Measurements from ENCODE around the gene ANKH.
A peak's percentile ranks its signal among the peaks of the same experiment; 100 is the strongest.
"Not testable (repeated sequence)": the region's sequence is repeated elsewhere in the genome, so short reads cannot be mapped to it uniquely, and the experiment has no call there.

The ANKH gene

DNA sequence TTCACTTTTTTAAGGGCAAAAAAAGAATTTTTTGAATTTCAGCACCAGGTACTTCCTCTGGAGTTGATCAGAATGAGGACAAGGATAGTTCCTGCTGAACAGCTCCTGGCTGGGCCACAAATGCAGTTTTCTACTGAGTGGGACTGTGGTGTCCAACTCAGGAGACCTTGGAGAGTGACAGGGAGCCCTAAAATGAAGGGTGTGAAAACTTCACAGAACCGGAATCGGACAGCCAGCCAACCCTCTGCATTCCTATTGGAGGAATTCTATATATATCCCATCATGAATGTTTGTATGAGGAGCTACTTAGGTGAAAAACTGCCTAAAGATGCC is 40.6 kb downstream of the ANKH start:
- no peak overlapping the region for H3K4me3 Mint-ChIP-seq
- no peak for DNase-seq
- H3K27me3 Mint-ChIP-seq, result no peaks in the 10 kb centered on the region
- H3K27ac Mint-ChIP-seq, result no peak overlapping the region
- ATAC-seq, result no peak
- no peaks in the 10 kb centered on the region for H3K9me3 Mint-ChIP-seq
- H3K4me1 Mint-ChIP-seq, result peaks cover 49% of the 10 kb centered on the region

DNA sequence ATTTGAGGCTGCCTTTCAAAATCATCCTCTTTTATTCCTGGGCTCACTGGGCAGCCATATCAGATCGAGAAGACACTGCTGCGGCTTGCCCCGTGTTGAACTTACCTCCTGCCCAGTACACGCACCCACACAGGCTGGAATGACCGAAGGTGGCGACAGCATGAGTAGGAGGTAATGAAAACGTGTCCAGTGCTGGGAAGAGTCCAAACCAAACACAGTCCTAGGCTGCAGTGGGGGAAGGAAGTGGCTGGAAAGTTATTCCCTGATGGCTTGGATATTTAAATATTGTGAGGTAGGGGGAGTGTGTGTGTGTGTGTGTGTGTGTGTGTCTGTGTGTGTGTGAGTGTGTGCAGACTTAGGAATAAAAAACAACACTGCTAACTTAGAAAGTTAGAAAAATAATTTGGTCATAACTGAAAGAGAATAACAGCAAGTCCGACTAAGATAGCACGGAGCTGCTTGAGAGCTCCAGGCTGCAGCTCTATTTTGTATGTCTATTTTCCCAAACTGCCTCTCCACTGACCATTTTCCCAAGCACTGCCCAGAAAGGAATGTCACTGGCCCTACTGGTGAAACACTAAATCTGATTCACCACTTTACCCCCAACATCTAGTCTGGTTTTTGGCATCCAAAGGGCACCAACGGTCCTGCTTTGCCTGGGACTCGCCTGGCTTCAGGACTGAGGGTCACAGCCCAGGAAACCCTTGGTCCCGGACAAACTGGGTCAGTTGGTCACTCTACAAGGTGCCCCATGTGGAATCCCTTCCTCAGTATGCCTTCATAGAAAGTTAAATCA is 41.2 kb downstream of the ANKH start:
- ATAC-seq, result no peak
- Mint-ChIP-seq H3K4me1 (peaks cover 46% of the 10 kb centered on the region), H3K27ac (no peak overlapping the region), H3K4me3 (no peak overlapping the region), H3K27me3 (no peaks in the 10 kb centered on the region), H3K9me3 (no peaks in the 10 kb centered on the region)
- DNase-seq, result no peak

DNA sequence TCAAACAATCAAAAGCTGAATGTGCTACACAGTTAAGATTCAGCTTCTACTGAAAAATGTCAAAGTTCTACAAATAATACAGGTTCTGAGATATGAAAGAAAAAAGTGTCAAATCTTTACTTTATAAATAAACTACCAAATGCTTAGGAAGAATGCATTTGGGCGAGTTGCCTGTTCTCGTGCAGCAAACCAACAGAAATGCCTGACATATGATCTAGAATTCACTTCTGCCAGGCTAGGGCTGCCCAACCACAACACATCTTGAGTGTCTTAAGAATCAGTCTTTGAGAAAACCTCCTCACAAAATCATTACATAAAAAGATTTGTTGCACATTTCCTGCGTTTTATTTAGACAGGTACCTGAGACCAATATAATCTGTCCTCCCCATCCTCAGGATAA is 42.2 kb downstream of the ANKH start:
- Mint-ChIP-seq H3K9me3 (no peaks in the 10 kb centered on the region), H3K4me3 (no peak overlapping the region), H3K27me3 (no peaks in the 10 kb centered on the region), H3K4me1 (peaks cover 53% of the 10 kb centered on the region), H3K27ac (peak overlapping the region in 1 of 2 donors; percentile 51)
- ATAC-seq, result no peak
- DNase-seq, result no peak

DNA sequence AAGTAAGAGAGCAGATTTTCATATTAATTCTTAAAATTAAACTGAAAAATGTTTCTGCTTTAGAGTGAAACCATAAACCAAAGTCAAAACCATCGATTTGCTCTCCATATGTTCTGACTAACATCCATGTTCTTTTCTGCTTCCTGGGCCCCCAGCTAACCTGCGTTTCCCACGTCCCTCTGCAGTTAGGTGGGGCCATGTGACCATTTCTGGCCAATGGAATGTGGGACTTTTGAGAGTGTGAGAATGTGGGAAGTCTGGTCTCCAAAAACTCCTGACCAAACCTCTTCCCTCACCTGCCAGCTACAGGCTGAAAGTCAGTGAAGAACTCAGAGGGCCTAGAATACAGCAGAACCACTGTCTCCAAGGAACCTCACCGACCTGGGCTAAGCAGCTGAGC is 44.9 kb downstream of the ANKH start:
- Mint-ChIP-seq H3K4me1 (peaks cover 55% of the 10 kb centered on the region), H3K4me3 (no peak overlapping the region), H3K27ac (peak overlapping the region in 1 of 2 donors; percentile 77), H3K9me3 (no peaks in the 10 kb centered on the region), H3K27me3 (no peaks in the 10 kb centered on the region)
- ATAC-seq (no peak), DNase-seq (no peak)

DNA sequence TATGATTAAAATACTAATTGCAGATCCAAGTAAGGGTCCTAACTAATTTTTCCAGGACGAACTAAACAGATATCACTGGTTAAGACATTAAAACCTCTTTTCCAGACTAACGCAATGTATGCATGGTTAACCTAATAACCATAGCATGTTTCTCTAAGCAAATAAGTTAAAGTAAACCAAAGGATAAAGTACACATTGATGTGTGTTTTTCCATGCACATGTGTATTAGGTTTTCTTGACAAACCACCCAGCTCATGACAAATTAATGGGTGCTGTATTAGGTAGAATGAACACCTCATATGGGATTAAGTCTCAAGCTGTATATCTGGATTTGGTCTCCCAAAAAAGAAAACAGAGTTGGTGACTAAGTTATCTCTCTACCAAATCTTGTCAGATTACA is 45.6 kb downstream of the ANKH start:
- H3K4me3 Mint-ChIP-seq, result no peak overlapping the region
- H3K27me3 Mint-ChIP-seq, result no peaks in the 10 kb centered on the region
- no peak overlapping the region for H3K27ac Mint-ChIP-seq
- peaks cover 57% of the 10 kb centered on the region for H3K4me1 Mint-ChIP-seq
- ATAC-seq (no peak), DNase-seq (no peak)
- no peaks in the 10 kb centered on the region for H3K9me3 Mint-ChIP-seq

DNA sequence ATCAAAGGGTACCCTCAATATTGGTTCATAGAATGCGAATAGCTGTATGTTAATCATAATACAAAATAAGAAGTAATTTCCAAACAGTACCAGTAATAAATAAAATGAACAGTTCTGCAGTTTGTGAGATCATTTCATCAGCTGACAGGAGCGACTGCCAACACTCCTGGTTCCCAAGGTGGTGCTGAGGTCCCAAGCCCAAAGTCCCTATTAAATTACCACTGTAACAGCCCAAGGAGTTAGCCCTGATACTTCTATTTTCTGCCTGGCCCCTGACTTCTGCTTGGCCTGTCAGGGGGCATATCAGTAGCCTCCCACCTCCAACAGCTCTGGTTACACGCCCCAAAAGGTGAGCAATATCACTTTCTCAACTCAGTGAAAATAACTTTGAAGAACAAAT is 47.1 kb downstream of the ANKH start:
- Mint-ChIP-seq H3K4me3 (no peak overlapping the region), H3K4me1 (peaks cover 60% of the 10 kb centered on the region), H3K9me3 (no peaks in the 10 kb centered on the region), H3K27ac (no peak overlapping the region), H3K27me3 (no peaks in the 10 kb centered on the region)
- ATAC-seq, result no peak
- DNase-seq, result no peak

DNA sequence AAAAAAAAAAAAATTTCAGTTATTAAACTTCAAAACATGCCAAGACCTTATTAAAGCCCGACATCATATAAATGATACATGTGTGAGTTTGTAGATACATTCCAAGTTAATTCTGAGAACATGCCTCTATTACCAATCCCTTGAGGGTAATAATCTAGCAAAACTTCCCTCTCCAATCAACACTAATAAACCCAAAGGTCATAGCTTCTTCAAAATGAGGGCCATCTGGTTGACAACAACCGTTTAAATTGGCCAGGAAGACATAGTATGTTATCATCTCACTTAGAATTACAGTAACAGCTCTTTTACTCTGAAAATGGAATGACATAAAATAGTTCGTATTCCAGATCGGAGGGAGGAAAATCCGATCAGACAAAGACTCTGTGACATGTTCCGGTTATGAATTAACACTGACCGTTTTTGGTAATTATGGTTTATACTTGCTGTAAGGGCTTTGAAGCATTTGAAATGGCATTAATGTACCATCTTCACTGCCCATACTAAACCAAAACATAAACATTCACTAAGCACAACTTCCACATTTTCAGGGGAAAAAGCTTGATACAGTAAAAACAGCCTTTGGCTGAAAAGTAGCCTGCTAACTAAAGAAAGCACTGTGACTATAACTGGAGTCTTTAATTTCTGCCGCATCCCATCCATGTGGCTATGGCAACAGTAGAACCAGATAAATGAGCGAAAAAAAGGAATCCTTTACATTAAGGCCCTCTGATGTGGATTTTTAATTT is 50.3 kb downstream of the ANKH start:
- Mint-ChIP-seq H3K4me1 (peaks cover 67% of the 10 kb centered on the region), H3K9me3 (no peaks in the 10 kb centered on the region), H3K4me3 (no peak overlapping the region), H3K27ac (no peak overlapping the region), H3K27me3 (no peaks in the 10 kb centered on the region)
- DNase-seq (no peak), ATAC-seq (no peak)

DNA sequence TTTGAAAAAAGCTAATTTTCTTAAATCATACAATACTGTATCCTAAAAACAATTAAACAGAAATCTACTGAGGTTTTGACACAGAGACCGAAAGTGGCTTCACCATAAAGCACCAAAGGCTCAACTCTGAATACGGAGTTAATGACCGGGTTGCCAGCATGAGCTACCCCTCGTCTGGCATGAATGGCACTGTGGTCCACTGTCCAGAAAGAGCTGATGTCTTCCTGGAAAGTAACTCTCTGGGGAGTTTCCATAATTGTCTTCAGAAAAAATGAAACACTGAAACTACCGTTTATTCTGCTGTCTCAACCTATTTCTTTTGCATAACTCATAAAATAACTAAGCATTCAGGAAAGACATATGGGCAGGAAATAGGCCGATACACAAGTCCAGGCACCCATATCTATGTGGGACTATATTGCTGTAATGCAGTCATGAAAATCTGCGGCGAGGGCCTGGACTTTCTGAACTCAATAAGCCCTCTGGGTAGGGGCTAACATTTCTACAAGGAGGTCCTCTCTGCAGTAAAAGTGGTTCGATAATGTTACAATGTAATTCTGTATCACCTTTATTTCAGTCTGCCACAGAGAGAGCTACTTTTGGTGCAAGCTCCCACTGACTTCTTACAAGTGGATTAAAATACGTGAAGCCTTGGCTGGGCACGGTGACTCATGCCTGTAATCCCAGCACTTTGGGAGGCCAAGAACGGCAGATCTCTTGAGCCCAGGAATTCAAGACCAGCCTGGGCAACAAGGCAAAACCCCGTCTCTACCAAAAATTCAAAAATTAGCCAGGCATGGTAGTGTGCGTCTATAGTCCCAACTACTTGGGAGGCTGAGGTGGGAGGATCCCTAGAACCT is 52.4 kb downstream of the ANKH start:
- DNase-seq (peak in 1 of 2 donors; percentile 53), ATAC-seq (peak; percentile 72)
- Mint-ChIP-seq H3K4me1 (peaks cover 70% of the 10 kb centered on the region), H3K9me3 (no peaks in the 10 kb centered on the region), H3K27me3 (no peaks in the 10 kb centered on the region), H3K4me3 (peak overlapping the region in 1 of 2 donors; percentile 62), H3K27ac (peak overlapping the region in 1 of 2 donors; percentile 29)

DNA sequence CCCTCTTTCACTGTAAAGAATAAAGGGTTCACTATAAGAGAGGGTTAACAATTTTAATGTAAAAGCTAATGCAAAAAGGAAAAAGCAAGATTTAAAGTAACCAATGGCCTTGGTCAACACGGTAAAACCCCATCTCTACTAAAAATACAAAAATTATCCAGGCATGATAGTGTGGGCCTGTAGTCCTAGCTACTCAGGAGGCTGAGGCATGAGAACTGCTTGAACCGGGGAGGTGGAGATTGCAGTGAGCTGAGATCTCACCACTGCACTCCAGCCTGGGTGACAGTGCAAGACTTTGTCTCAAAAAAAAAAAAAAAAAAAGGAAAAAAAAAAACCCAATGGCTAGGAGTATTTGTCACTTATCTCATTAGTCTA is 53.8 kb downstream of the ANKH start:
- Mint-ChIP-seq H3K27ac (peak overlapping the region in 1 of 2 donors; percentile 55), H3K4me1 (peaks cover 83% of the 10 kb centered on the region)
- not testable (repeated sequence) for ATAC-seq

DNA sequence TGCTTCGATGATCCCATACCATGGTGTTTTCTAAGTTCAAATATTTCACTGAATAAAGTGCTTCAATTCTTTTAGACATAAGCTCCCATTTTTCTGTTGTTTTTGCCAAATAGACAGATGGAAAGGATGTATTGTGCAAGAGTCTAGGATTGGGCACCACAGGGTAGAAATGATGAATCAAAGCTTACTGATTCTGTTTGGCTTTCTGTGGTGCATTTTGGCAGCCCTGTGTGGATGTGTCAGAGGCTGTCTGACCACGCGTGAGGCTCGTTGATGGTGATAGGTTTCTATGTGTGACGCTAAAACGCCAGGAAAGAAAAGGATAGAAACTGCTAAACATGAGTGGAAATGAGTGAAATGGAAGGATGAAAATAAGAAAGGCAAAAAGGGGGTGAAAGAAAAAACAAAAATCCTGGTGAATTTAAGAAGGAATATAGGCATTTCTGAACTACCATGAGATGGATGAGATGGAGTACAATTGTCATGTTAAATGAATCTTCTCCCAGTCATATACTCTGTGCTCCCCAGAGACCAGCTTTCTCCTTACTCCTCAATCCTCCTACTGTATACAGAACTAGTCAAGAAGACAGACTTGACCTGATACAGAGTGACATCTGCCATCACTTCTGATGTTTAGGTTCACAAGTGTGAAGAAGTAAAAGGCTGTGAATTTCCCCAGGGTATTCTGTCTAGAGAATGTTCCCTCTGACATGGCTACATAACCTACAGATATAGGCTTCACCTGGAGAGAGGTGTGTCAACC is 54.4 kb downstream of the ANKH start:
- peak; percentile 39 to 72 for DNase-seq
- H3K9me3 Mint-ChIP-seq, result no peaks in the 10 kb centered on the region
- peaks cover 85% of the 10 kb centered on the region for H3K4me1 Mint-ChIP-seq
- H3K27ac Mint-ChIP-seq, result peak overlapping the region; percentile 2 to 55
- peak; percentile 94 for ATAC-seq
- no peaks in the 10 kb centered on the region for H3K27me3 Mint-ChIP-seq
- peak overlapping the region in 1 of 2 donors; percentile 59 for H3K4me3 Mint-ChIP-seq

More for the DNA sequence above, 53.8 kb downstream of the ANKH start:
- H3K9me3 Mint-ChIP-seq, DNase-seq, H3K27me3 Mint-ChIP-seq: not testable (repeated sequence)
- peak overlapping the region in 1 of 2 donors; percentile 59 for H3K4me3 Mint-ChIP-seq

DNA sequence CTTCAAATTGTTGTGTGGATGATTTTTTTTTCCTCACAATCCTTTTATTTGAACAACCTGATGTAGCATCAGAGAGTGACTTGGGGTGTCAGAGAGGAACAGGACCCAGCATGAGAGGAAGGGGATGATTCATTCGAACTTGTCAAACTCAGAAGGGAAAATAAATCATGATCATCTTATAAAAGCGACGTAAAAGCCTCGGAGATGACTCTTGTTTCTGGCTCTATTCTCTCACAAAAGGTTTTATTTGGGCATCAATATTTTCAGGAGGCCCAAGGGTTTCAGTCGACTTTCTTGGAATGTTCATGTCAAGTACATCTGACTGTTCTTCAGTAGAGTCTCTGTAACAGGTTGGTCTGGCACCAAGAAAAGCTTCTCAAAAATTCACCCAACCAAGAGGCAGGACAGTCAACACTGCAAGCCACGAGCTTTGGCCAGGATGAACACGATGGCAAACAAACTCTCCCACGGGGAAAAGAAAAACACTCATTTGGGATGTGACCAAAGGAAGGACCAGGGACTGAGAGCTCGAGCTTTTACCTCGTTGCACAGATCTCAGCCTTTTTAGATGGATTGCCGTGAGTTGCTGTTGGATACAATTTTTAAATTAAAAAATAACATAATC is 55.1 kb downstream of the ANKH start:
- Mint-ChIP-seq H3K27ac (no peak overlapping the region), H3K9me3 (no peaks in the 10 kb centered on the region), H3K4me3 (no peak overlapping the region), H3K4me1 (peaks cover 83% of the 10 kb centered on the region), H3K27me3 (no peaks in the 10 kb centered on the region)
- DNase-seq, result no peak
- ATAC-seq, result no peak

DNA sequence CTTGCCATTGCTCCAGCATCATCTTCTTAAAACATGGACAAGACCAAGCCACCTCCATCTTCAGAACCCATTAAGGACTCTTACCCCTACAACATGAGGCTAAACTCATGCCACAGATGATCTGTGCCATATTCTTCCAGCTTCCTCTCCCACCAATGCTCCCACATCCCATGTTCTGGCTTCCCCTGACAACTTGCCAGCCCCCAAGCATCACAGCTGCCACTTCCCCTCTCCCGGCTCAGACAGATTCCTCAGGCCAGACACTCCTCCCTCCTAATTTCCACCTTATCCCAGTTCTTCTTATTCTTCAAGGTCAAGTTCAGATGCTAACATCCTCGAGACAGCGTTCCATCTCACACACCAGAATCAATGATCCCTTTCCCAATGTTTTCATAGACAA is 57.8 kb downstream of the ANKH start:
- ATAC-seq (no peak), DNase-seq (no peak)
- H3K27ac Mint-ChIP-seq, result no peak overlapping the region
- H3K4me3 Mint-ChIP-seq, result no peak overlapping the region
- H3K4me1 Mint-ChIP-seq, result peaks cover 81% of the 10 kb centered on the region
- no peaks in the 10 kb centered on the region for H3K9me3 Mint-ChIP-seq
- no peaks in the 10 kb centered on the region for H3K27me3 Mint-ChIP-seq

DNA sequence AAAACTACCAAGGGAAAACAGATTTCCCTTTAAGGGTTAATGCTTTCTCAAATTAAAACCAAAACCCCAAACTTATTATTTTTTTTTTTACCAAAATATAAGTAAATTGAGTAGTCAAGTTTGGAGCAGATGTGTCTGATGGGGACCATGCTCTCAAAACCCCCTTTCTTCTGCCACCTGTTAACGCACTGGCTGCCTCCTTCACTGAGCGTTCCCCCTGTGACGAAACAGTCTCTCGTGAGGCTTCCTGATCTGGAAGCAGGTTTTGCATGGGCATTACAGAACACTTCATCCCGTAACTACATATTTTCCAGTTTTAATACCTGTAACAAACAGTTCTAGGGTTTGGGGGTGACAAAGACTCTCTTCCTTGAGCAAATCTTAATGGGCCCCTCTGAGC is 59.4 kb downstream of the ANKH start:
- Mint-ChIP-seq H3K27me3 (no peaks in the 10 kb centered on the region), H3K27ac (no peak overlapping the region), H3K4me1 (peaks cover 67% of the 10 kb centered on the region), H3K4me3 (no peak overlapping the region), H3K9me3 (no peaks in the 10 kb centered on the region)
- no peak for ATAC-seq
- DNase-seq, result no peak

DNA sequence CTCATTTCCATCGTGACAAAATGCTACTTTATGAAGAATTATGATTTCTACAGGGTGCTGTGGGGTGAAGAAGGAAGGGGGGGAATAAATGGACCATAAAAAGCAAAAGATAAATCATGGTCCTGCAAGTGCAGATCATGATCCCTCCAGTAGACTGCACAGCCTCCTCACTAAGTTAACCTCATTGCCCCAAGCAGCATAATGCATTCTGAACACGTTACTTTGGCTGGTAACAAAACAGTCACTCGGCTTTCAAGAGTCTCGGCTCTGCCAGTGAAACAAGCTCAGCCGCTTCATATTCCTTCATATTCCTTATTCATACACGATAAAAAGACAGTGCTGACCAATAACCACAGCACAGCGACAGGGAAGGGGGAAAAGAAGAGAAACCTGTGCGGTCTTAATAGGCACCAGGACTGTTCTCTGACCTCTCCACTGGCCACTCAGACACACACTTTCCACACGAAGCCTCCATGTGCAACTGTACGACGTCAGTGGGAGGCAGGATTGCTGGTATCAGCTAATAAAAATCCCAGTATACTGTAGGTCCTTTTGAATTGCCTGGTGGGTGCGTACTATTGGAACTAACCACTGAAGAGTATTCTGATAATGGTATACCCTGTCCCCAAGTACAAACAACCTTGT is 60.5 kb downstream of the ANKH start:
- no peak for DNase-seq
- Mint-ChIP-seq H3K27ac (peak overlapping the region in 1 of 2 donors; percentile 89), H3K4me3 (peak overlapping the region; percentile 51 to 86), H3K9me3 (no peaks in the 10 kb centered on the region), H3K4me1 (peaks cover 64% of the 10 kb centered on the region), H3K27me3 (no peaks in the 10 kb centered on the region)
- ATAC-seq, result no peak
